PC-9 (cell line): ENCODE data around the gene NOS1AP.

Experiments
- EZH2 ChIP-seq: fragments of 200-600 bp; sonication (generic); IDR thresholded peaks from 2 replicates; pipeline ENCODE4 v1.8.0; 2017; ENCODE audit warnings: antibody characterized with exemption, low read depth
- TF ChIP-seq, protein P1 (sequence below): fragments of 200-600 bp; sonication (generic); conservative IDR thresholded peaks from 2 replicates; pipeline ENCODE4 v1.6.1; 2017; ENCODE audit warnings: mixed run types, antibody characterized with exemption, mild to moderate bottlenecking, moderate library complexity

DNA sequence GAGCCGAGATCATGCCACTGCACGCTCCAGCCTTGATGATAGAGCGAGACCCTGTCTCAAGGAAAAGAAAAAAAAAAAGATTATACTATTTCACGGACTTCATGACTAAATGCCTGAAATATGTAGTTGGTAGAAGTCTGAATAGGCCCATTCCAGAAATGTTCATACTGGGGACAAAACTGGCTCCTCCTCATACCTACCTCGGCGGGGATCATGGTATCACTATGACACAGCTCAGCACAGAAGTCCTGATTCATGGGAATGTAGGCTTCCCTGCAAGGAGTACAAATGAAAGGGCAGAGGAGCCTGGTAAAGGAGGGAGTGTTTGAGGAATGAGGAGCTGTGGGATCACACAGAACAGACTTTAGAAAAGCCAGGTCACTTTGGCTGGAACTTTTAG lies 302.1 kb downstream of the NOS1AP start:
- TF ChIP-seq, protein P1, sequence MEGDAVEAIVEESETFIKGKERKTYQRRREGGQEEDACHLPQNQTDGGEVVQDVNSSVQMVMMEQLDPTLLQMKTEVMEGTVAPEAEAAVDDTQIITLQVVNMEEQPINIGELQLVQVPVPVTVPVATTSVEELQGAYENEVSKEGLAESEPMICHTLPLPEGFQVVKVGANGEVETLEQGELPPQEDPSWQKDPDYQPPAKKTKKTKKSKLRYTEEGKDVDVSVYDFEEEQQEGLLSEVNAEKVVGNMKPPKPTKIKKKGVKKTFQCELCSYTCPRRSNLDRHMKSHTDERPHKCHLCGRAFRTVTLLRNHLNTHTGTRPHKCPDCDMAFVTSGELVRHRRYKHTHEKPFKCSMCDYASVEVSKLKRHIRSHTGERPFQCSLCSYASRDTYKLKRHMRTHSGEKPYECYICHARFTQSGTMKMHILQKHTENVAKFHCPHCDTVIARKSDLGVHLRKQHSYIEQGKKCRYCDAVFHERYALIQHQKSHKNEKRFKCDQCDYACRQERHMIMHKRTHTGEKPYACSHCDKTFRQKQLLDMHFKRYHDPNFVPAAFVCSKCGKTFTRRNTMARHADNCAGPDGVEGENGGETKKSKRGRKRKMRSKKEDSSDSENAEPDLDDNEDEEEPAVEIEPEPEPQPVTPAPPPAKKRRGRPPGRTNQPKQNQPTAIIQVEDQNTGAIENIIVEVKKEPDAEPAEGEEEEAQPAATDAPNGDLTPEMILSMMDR: no peak
- no peak for TF ChIP-seq EZH2
